ENCODE data around the gene ALLC. TPM values are rescaled to one million over a fixed set of nuclear protein-coding genes. Genes with fewer than 3 reads are reported as not detected.

ALLC gene
- total RNA-seq, 3 donors from 2014 or later, result 0.16 TPM; not detected in 2

- Histone ChIP-seq H3K4me1 (no peaks in the 10 kb centered on the region), H3K36me3 (no peaks in the 10 kb centered on the region), H3K4me3 (no peak overlapping the region), H3K27ac (no peak overlapping the region), H3K27me3 (no peaks in the 10 kb centered on the region), H3K9me3 (no peaks in the 10 kb centered on the region)
- no peak for DNase-seq (ENCODE audit: low spot score in 2 of 2)
- intact Hi-C loops (cut with DNase I; ENCODE audit: low total_unique reads), result no loop called here
- TF ChIP-seq POLR2AphosphoS5 (IDR thresholded peaks at IDR 0.05) (no peak), POLR2A (IDR thresholded peaks at IDR 0.05) (no peak)
- TF ChIP-seq, protein P1, sequence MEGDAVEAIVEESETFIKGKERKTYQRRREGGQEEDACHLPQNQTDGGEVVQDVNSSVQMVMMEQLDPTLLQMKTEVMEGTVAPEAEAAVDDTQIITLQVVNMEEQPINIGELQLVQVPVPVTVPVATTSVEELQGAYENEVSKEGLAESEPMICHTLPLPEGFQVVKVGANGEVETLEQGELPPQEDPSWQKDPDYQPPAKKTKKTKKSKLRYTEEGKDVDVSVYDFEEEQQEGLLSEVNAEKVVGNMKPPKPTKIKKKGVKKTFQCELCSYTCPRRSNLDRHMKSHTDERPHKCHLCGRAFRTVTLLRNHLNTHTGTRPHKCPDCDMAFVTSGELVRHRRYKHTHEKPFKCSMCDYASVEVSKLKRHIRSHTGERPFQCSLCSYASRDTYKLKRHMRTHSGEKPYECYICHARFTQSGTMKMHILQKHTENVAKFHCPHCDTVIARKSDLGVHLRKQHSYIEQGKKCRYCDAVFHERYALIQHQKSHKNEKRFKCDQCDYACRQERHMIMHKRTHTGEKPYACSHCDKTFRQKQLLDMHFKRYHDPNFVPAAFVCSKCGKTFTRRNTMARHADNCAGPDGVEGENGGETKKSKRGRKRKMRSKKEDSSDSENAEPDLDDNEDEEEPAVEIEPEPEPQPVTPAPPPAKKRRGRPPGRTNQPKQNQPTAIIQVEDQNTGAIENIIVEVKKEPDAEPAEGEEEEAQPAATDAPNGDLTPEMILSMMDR (IDR thresholded peaks at IDR 0.05), result no peak
Observed at GRCh38 chr2:3670376-3670775, 12.4 kb downstream of the ALLC start.

DNA sequence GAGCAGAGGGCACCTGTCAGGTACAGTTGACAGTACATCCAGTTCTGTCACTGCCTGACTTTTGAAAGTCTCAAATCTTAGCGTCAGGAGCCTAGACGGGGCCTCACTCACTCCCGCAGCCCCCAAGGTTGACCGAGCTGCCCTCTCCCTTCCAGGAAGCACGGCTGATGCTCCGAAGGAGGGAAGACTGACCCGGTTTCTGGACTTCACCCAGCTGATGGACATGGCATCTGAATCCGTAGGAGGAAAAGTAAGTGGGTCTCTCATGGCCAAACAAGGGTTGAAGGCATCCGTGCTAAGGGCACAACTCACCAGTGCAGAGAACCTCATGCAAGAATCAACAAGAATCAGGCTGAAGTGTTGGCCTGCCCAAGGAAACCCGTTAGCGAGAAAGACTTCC, 12.9 kb downstream of the ALLC start:
- intact Hi-C loops (cut with DNase I; ENCODE audit: low total_unique reads), result no loop called here
- Histone ChIP-seq H3K27me3 (no peaks in the 10 kb centered on the region), H3K27ac (no peak overlapping the region), H3K4me1 (no peaks in the 10 kb centered on the region), H3K4me3 (no peak overlapping the region), H3K9me3 (no peaks in the 10 kb centered on the region), H3K36me3 (no peaks in the 10 kb centered on the region)
- DNase-seq (ENCODE audit: low spot score in 2 of 2), result no peak
- no peak for TF ChIP-seq POLR2A (IDR thresholded peaks at IDR 0.05)
- TF ChIP-seq, protein P1 (IDR thresholded peaks at IDR 0.05), result no peak
- TF ChIP-seq POLR2AphosphoS5 (IDR thresholded peaks at IDR 0.05), result no peak

DNA sequence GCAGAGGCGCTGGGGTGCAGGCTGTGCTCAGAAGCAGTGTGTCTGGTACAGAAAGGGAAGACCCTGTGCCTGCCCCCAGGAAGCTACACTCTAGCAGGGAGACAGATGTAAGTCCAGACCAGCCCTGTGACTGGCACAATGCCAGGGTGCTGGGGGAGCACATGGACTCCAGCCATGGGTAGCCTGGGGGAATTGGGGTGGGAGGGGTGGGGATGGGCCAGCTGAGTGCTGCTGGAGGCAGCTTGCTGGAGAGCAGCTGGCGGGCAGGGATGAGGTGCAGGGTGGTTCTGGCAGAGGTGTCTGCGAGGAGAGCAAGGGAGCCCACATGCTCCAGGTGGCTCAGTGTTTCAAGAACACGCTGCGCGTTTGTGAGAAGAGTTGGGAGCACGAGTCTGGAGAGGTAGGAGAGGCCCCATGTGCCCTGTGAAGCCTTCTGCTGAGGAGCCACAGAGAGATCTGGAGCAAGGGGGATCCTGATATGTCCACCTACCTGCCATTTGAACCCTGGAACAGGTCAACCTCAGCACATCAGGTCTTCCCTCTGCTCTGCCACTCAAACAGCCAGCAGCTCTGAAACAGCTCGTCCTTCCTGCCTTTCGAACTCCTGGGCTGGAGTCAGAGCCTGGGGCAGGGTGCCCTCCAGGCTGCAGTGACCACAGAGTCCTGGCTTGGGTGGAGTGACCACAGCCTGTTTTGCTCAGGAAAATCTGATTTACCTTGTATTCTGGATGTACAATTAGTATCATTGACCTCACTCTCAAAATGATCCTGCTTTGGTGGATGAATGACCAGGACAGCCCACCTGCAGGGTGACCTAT, 15.1 kb downstream of the ALLC start:
- Histone ChIP-seq H3K36me3 (no peaks in the 10 kb centered on the region), H3K27me3 (peaks cover 0 to 2% of the 10 kb centered on the region in 2 donors), H3K4me1 (no peaks in the 10 kb centered on the region), H3K9me3 (no peaks in the 10 kb centered on the region), H3K27ac (no peak overlapping the region), H3K4me3 (no peak overlapping the region)
- intact Hi-C loops (cut with DNase I; ENCODE audit: low total_unique reads), result no loop called here
- TF ChIP-seq POLR2AphosphoS5 (IDR thresholded peaks at IDR 0.05), result no peak
- TF ChIP-seq, protein P1 (IDR thresholded peaks at IDR 0.05), result no peak
- no peak for TF ChIP-seq POLR2A (IDR thresholded peaks at IDR 0.05)
- DNase-seq (ENCODE audit: low spot score in 2 of 2), result no peak

DNA sequence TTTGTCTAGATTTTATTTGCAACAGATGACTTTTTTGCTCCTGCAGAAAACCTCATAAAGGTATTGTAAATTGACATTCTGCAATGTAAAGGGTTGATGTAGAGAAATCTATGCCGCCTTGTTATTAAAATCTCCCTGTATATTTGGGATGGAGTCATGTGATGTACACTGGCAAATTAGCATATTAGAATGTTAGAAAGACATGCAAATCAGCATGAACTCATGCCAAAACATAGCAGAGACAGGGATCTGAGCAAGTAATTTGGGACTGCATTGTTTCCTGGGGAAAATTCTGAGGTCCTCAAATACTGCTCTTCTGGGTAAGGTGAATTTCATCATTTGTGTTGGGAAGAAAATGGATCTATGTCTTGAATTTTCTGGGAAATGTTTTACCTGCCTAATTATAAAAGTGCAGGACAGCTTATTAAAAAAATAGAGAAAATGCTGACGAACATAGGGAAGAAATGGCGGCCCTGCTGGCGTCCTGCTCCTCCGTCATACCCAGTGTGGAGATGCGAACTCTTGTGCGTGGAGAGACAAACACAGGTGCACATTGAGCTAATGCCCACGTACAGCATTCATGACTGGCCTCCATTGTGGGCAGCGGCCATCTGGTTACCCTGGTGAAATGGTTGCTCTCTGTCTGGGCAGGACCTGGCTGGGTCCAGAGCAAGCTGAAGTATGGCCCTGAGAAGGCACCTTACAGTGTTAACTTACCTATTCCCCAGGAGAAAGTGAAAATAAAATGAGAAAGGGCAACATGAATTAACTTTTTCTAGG, 16.3 kb downstream of the ALLC start:
- TF ChIP-seq POLR2AphosphoS5 (IDR thresholded peaks at IDR 0.05), result no peak
- TF ChIP-seq POLR2A (IDR thresholded peaks at IDR 0.05), result no peak
- TF ChIP-seq, protein P1 (IDR thresholded peaks at IDR 0.05), result no peak
- Histone ChIP-seq H3K4me1 (no peaks in the 10 kb centered on the region), H3K9me3 (no peaks in the 10 kb centered on the region), H3K4me3 (no peak overlapping the region), H3K36me3 (no peaks in the 10 kb centered on the region), H3K27me3 (peaks cover 0 to 3% of the 10 kb centered on the region in 2 donors), H3K27ac (no peak overlapping the region)
- intact Hi-C loops (cut with DNase I; ENCODE audit: low total_unique reads), result no loop called here
- DNase-seq (ENCODE audit: low spot score in 2 of 2), result no peak

DNA sequence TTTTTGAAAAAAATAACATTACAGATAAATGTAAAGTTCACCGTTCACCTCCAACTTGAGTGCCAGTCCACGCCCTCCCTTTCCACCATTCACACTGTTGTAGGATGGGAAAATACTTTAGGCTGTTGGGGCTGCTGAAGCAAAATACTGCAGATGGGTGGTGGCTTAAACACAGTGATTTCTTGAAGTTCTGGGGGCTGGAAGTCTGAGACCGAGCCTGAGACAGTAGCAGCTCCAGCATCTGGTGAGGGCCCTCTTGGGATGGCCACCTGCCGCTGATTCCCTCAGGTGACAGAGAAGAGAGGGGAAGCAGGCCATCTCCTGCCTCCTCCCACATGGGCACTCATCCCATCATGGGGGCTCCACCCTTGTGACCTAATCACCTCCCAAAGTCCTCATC, 17.7 kb downstream of the ALLC start:
- TF ChIP-seq POLR2A (IDR thresholded peaks at IDR 0.05), result no peak
- no peak for TF ChIP-seq POLR2AphosphoS5 (IDR thresholded peaks at IDR 0.05)
- TF ChIP-seq, protein P1 (IDR thresholded peaks at IDR 0.05), result no peak
- Histone ChIP-seq H3K4me3 (no peak overlapping the region), H3K36me3 (no peaks in the 10 kb centered on the region), H3K27me3 (peaks cover 0 to 3% of the 10 kb centered on the region in 2 donors), H3K4me1 (no peaks in the 10 kb centered on the region), H3K9me3 (no peaks in the 10 kb centered on the region), H3K27ac (no peak overlapping the region)
- intact Hi-C loops (cut with DNase I; ENCODE audit: low total_unique reads), result loop anchor here (5.0 kb wide), 1 partner anchor 983 kb away; no protein-coding TSS in a partner anchor
- no peak for DNase-seq (ENCODE audit: low spot score in 2 of 2)
